H1 (cell line): Measurements from ENCODE around the gene PKD2. TPM values are rescaled to one million over a fixed set of nuclear protein-coding genes. Genes with fewer than 3 reads are reported as not detected.
A peak's percentile ranks its signal among the peaks of the same experiment; 100 is the strongest.

Source experiments
- CTCF ChIA-PET: fragments of 300-600 bp; sonication (Branson Sonifier 250); formaldehyde crosslinking; loops from one replicate; lab custom pipeline; 2021; ENCODE audit not compliant: partially characterized antibody; lab: Charles Lee
- POLR2A ChIA-PET: fragments of 300-600 bp; sonication (Branson Sonifier 250); formaldehyde crosslinking; loops from one replicate; lab custom pipeline; 2021; ENCODE audit warnings: inconsistent platforms; ENCODE audit not compliant: partially characterized antibody; lab: Charles Lee
- DNase-seq, 2 experiments: peaks; one replicate each; pipeline versions ENCODE4 v3.0.0 to v3.0.0-alpha.2; 2010 to 2022; ENCODE audit warnings: low spot score in 2 of 2, low read depth in 1 of 2, mixed read lengths in 1 of 2
- FAIRE-seq: peaks from 2 replicates; lab custom pipeline; 2011; peaks lifted over from hg19 to GRCh38; lab: Jason Lieb, UNC
- H2AFZ ChIP-seq: 2 replicates; pipeline ENCODE4 v1.8.1; 2012; ENCODE audit warnings: low read length, inconsistent platforms
- H2AK5ac ChIP-seq: 2 replicates; pipeline ENCODE4 v1.6.1; 2013; ENCODE audit warnings: low read depth, low read length
- H2BK120ac ChIP-seq: replicated peaks from 2 replicates; pipeline ENCODE3; 2013; ENCODE audit warnings: low read depth, low read length, inconsistent platforms
- H2BK12ac ChIP-seq: 2 replicates; pipeline ENCODE4 v1.6.1; 2013; ENCODE audit warnings: low read depth, low read length
- H2BK15ac ChIP-seq: 2 replicates; pipeline ENCODE4 v1.6.1; 2013; ENCODE audit warnings: low read length
- H2BK20ac ChIP-seq: 2 replicates; pipeline ENCODE4 v1.6.1; 2013; ENCODE audit warnings: low read length
- H2BK5ac ChIP-seq: 2 replicates; pipeline ENCODE4 v1.6.1; 2013; ENCODE audit warnings: low read depth, low read length
- H3K14ac ChIP-seq: 2 replicates; pipeline ENCODE4 v1.6.1; 2013; ENCODE audit warnings: inconsistent platforms; ENCODE audit not compliant: insufficient read length
- H3K18ac ChIP-seq: 2 replicates; pipeline ENCODE4 v1.6.1; 2013; ENCODE audit warnings: low read length; ENCODE audit errors: extremely low read depth
- H3K23ac ChIP-seq: 2 replicates; pipeline ENCODE4 v1.6.1; 2013; ENCODE audit warnings: inconsistent platforms; ENCODE audit not compliant: insufficient read length
- H3K23me2 ChIP-seq: 2 replicates; pipeline ENCODE4 v1.6.1; 2013; ENCODE audit warnings: low read depth, low read length
- H3K27ac ChIP-seq: 2 replicates; pipeline ENCODE4 v1.6.1; 2011; ENCODE audit warnings: low read depth, low read length, inconsistent platforms
- H3K27me3 ChIP-seq, 4 experiments: replicated peaks in 1 of 4; 1 replicate in 1 of 4; 2 replicates in 3 of 4; pipeline versions ENCODE4 v1.6.1 to v1.8.1; 2011 to 2013; ENCODE audit warnings: low read length in 3 of 4, mild to moderate bottlenecking in 3 of 4, inconsistent platforms in 2 of 4, mixed read lengths in 2 of 4, moderate library complexity in 1 of 4; ENCODE audit not compliant: control insufficient read depth in 3 of 4, insufficient read depth in 3 of 4; ENCODE audit errors: extremely low read depth in 1 of 4
- H3K36me3 ChIP-seq, 4 experiments: 2 replicates each; pipeline versions ENCODE4 v1.6.1 to v1.8.1; 2011 to 2013; ENCODE audit warnings: mild to moderate bottlenecking in 4 of 4, low read length in 3 of 4, moderate library complexity in 2 of 4, control low read depth in 1 of 4, inconsistent platforms in 1 of 4; ENCODE audit not compliant: insufficient read depth in 4 of 4, control insufficient read depth in 2 of 4
- H3K4ac ChIP-seq: replicated peaks from 2 replicates; pipeline ENCODE3; 2013; ENCODE audit warnings: low read length, low read depth, mixed read lengths, inconsistent platforms; ENCODE audit not compliant: insufficient read length
- H3K4me1 ChIP-seq, 4 experiments: replicated peaks in 1 of 4; 1 replicate in 1 of 4; 2 replicates in 3 of 4; pipeline versions ENCODE4 v1.6.1 to v1.8.1; 2011 to 2013; ENCODE audit warnings: low read length in 3 of 4, inconsistent platforms in 2 of 4, mixed read lengths in 1 of 4; ENCODE audit not compliant: insufficient read depth in 4 of 4, control insufficient read depth in 3 of 4
- H3K4me2 ChIP-seq, 2 experiments: 2 replicates each; pipeline versions ENCODE4 v1.6.1 to v1.8.1; 2011 to 2013; ENCODE audit warnings: low read depth in 2 of 2, low read length in 2 of 2, control low read depth in 1 of 2, inconsistent platforms in 1 of 2, mild to moderate bottlenecking in 1 of 2; ENCODE audit not compliant: insufficient read depth in 1 of 2
- H3K4me3 ChIP-seq, 4 experiments: fragments of 200-600, 300-600 bp in 1 of 4; sonication (generic), shearing (Covaris generic), sonication (Bioruptor Twin) in 1 of 4; 2 replicates each; pipeline versions ENCODE4 v1.5.1 to v1.8.1; 2011 to 2016; ENCODE audit warnings: low read length in 4 of 4, low read depth in 3 of 4, control low read depth in 2 of 4, inconsistent platforms in 2 of 4, mild to moderate bottlenecking in 2 of 4, mixed read lengths in 1 of 4, moderate library complexity in 1 of 4; ENCODE audit not compliant: insufficient read depth in 2 of 4; ENCODE audit errors: extremely low read depth in 1 of 4
- H3K56ac ChIP-seq: replicated peaks from 2 replicates; pipeline ENCODE3; 2013; ENCODE audit warnings: low read depth, mild to moderate bottlenecking, mixed read lengths, low read length, inconsistent platforms; ENCODE audit not compliant: insufficient read length
- H3K79me1 ChIP-seq: 2 replicates; pipeline ENCODE4 v1.6.1; 2013; ENCODE audit warnings: low read depth, low read length, control low read depth
- H3K79me2 ChIP-seq, 2 experiments: 2 replicates each; pipeline versions ENCODE4 v1.6.1 to v1.8.1; 2012 to 2013; ENCODE audit warnings: low read length in 2 of 2, mild to moderate bottlenecking in 2 of 2, inconsistent platforms in 1 of 2; ENCODE audit not compliant: insufficient read depth in 2 of 2, control insufficient read depth in 1 of 2
- H3K9ac ChIP-seq, 4 experiments: replicated peaks in 1 of 4; 1 replicate in 1 of 4; 2 replicates in 3 of 4; pipeline versions ENCODE4 v1.6.1 to v1.8.1; 2011 to 2013; ENCODE audit warnings: low read depth in 3 of 4, low read length in 3 of 4, control low read depth in 2 of 4, mild to moderate bottlenecking in 2 of 4, moderate library complexity in 2 of 4, inconsistent platforms in 1 of 4; ENCODE audit errors: extremely low read depth in 1 of 4
- H3K9me3 ChIP-seq, 2 experiments: 2 replicates each; pipeline versions ENCODE4 v1.6.1 to v1.8.1; 2012 to 2013; ENCODE audit warnings: mild to moderate bottlenecking in 2 of 2, moderate library complexity in 2 of 2, control low read depth in 1 of 2, inconsistent platforms in 1 of 2, low read depth in 1 of 2, low read length in 1 of 2, mixed read lengths in 1 of 2; ENCODE audit not compliant: insufficient read depth in 2 of 2
- H4K20me1 ChIP-seq, 2 experiments: replicated peaks in 1 of 2; 2 replicates each; pipeline versions ENCODE3 to v1.8.1; 2011 to 2013; ENCODE audit warnings: inconsistent platforms in 2 of 2, low read length in 2 of 2, mild to moderate bottlenecking in 1 of 2; ENCODE audit not compliant: insufficient read depth in 2 of 2, control insufficient read depth in 1 of 2
- H4K5ac ChIP-seq: 2 replicates; pipeline ENCODE4 v1.6.1; 2013; ENCODE audit warnings: low read length, low read depth, mixed read lengths, inconsistent platforms; ENCODE audit not compliant: insufficient read length
- H4K8ac ChIP-seq: 2 replicates; pipeline ENCODE4 v1.8.0; 2013; ENCODE audit warnings: mild to moderate bottlenecking, moderate library complexity, low read length, inconsistent platforms; ENCODE audit not compliant: insufficient read depth; ENCODE audit errors: extremely low read depth
- H4K91ac ChIP-seq: replicated peaks from 2 replicates; pipeline ENCODE3; 2013; ENCODE audit warnings: low read length, mixed read lengths, inconsistent platforms; ENCODE audit not compliant: insufficient read length
- CBX8 ChIP-seq: fragments of 300-800, 300-1000 bp; sonication (generic); IDR thresholded peaks from 2 replicates; pipeline ENCODE4 v1.7.1; 2016; ENCODE audit warnings: low read depth, low read length, borderline replicate concordance
- POLR2A ChIP-seq, 2 experiments: IDR thresholded peaks; 1 replicate in 1 of 2; 2 replicates in 1 of 2; pipeline ENCODE4 v1.6.1; 2011; ENCODE audit warnings: low read depth in 2 of 2, low read length in 2 of 2, mild to moderate bottlenecking in 2 of 2; ENCODE audit errors: control extremely low read depth in 1 of 2
- SRF ChIP-seq: IDR thresholded peaks from 2 replicates; pipeline ENCODE4 v1.6.1; 2011; ENCODE audit warnings: mild to moderate bottlenecking, low read depth, low read length, moderate library complexity
- WGBS, 2 experiments: shearing (Covaris generic) in 1 of 2; methylation state at CpG; one replicate each; pipeline versions ENCODE4 v1.1.6 to v1.1.7; 2013 to 2015; ENCODE audit warnings: low lambda C conversion rate in 2 of 2, mixed read lengths in 2 of 2, inconsistent platforms in 1 of 2, low coverage in 1 of 2, missing lambda C conversion rate in 1 of 2; ENCODE audit not compliant: insufficient replicate concordance in 2 of 2, insufficient coverage in 1 of 2, insufficient read length in 1 of 2; ENCODE audit errors: extremely low coverage in 1 of 2, missing lambda C conversion rate in 1 of 2; 5-methylcytosine and 5-hydroxymethylcytosine counted together
- polyA plus RNA-seq, 7 experiments: library from polyadenylated mRNA; depleted of rRNA in 3 of 7; stranded (reverse) in 5 of 7; unstranded in 2 of 7; fragments of >200 nt in 5 of 7; fragments of 200-250 nt in 2 of 7; gene quantifications; 1 replicate in 5 of 7; 2 replicates in 1 of 7; 4 replicates in 1 of 7; pipeline versions ENCODE4 v1.2.1 to v1.2.3, GENCODE V29; 2011 to 2013; ENCODE audit warnings: missing spikeins in 2 of 7, mixed read lengths in 2 of 7
- total RNA-seq: library from RNA; stranded (reverse); fragmentation: NEBNext Ultra II Directional; extraction: Animal tissue kit (Norgen Biotek cat#: 25700); gene quantifications from 2 replicates; pipeline ENCODE4 v1.2.1, GENCODE V29; 2021

PKD2 gene
- total and polyA plus RNA-seq, 2 of the 8 experiments (the other 6 are each of a cell fraction or from before 2014, with no cell fraction given): 16.0 to 32.0 TPM

- WGBS, 2 experiments: 91% methylated on average over 8 of the region's 8 CpGs; no CpG with 5 or more reads in 1 of the 2 experiments
- Histone ChIP-seq H3K79me2 (no peaks in the 10 kb centered on the region), H3K9me3 (no peaks in the 10 kb centered on the region), H3K27me3 (no peaks in the 10 kb centered on the region), H3K56ac (no peak overlapping the region), H4K20me1 (no peaks in the 10 kb centered on the region), H3K23me2 (no peaks in the 10 kb centered on the region), H3K18ac (no peak overlapping the region), H2BK12ac (no peak overlapping the region), H2AK5ac (no peak overlapping the region), H4K5ac (no peak overlapping the region), H3K27ac (no peak overlapping the region), H2AFZ (no peak overlapping the region), H3K4ac (no peak overlapping the region), H3K4me2 (no peak overlapping the region)
- no peak for FAIRE-seq
- no peak for DNase-seq
- TF ChIP-seq CBX8: no peak
- no peak for TF ChIP-seq SRF
- 0 out of 3 replicates have a peak, but pooled peaks of 1 of the 2 experiments have one; percentile 20 for TF ChIP-seq POLR2A (IDR thresholded peaks at IDR 0.05; ENCODE audit: control extremely low read depth in 1 of 2, low read depth in 2 of 2, low read length in 2 of 2)
- TF ChIP-seq, all 59 proteins: peak for 1
- Histone ChIP-seq H3K36me3 (peaks cover 20 to 84% (median 65%) of the 10 kb centered on the region in 4 experiments), H3K4me1 (no peaks in the 10 kb centered on the region), H3K9ac (no peak overlapping the region), H2BK15ac (no peak overlapping the region), H2BK5ac (no peak overlapping the region), H2BK20ac (no peak overlapping the region), H4K8ac (no peak overlapping the region), H3K4me3 (no peak overlapping the region), H3K23ac (no peak overlapping the region), H2BK120ac (no peak overlapping the region), H4K91ac (no peak overlapping the region), H3K14ac (no peak overlapping the region), H3K79me1 (no peaks in the 10 kb centered on the region; the same call in 1 of the 2 replicates)
- CTCF ChIA-PET: interaction anchor here (0.9 to 1.2 kb wide), 2 partner anchors 9 to 168 kb away, joined by 3 to 5 read pairs; no protein-coding TSS in a partner anchor
- POLR2A ChIA-PET: no interaction called here
These were observed 36.3 kb downstream of the PKD2 start for GRCh38 chr4:88043586-88044340.
